ENCODE measurements around the gene CHRNA7. TPM values are rescaled to one million over a fixed set of nuclear protein-coding genes. Genes with fewer than 3 reads are reported as not detected.

Gene CHRNA7
- total and polyA plus RNA-seq, 2 of the 8 experiments (the other 6 are each of a cell fraction or from before 2014, with no cell fraction given), result 7.5 to 11.0 TPM

GRCh38 chr15:32004249-32004648 lies 26.1 kb upstream of the CHRNA7 start:
- no peaks in the 10 kb centered on the region for H3K9me3 ChIP-seq (ENCODE audit: insufficient read depth in 2 of 2, low read depth in 1 of 2, low read length in 1 of 2)
- no peak overlapping the region for H2BK20ac ChIP-seq (ENCODE audit: low read length)
- no peak overlapping the region for H2AFZ ChIP-seq (ENCODE audit: low read length)
- no peaks in the 10 kb centered on the region for H3K27me3 ChIP-seq (replicated peaks in 1 of 4; ENCODE audit: control insufficient read depth in 3 of 4, extremely low read depth in 1 of 4, insufficient read depth in 3 of 4, low read length in 3 of 4)
- H2BK15ac ChIP-seq (ENCODE audit: low read length), result no peak overlapping the region
- no peaks in the 10 kb centered on the region for H3K79me1 ChIP-seq (ENCODE audit: low read depth, low read length)
- no peak overlapping the region for H2BK120ac ChIP-seq (replicated peaks; ENCODE audit: low read depth, low read length)
- H4K91ac ChIP-seq (replicated peaks; ENCODE audit: insufficient read length, low read length), result no peak overlapping the region
- H3K79me2 ChIP-seq (ENCODE audit: control insufficient read depth in 1 of 2, insufficient read depth in 2 of 2, low read length in 2 of 2), result no peaks in the 10 kb centered on the region
- H4K20me1 ChIP-seq (replicated peaks in 1 of 2; ENCODE audit: control insufficient read depth in 1 of 2, insufficient read depth in 2 of 2, low read length in 2 of 2), result no peaks in the 10 kb centered on the region
- no peaks in the 10 kb centered on the region for H3K4me1 ChIP-seq (replicated peaks in 1 of 4; ENCODE audit: control insufficient read depth in 3 of 4, insufficient read depth in 4 of 4, low read length in 3 of 4)
- H3K4me3 ChIP-seq (ENCODE audit: extremely low read depth in 1 of 4, insufficient read depth in 2 of 4, low read depth in 3 of 4, low read length in 4 of 4), result no peak overlapping the region
- FAIRE-seq (peak; percentile 13), DNase-seq (ENCODE audit: low read depth in 1 of 2, low spot score in 2 of 2) (no peak)
- no peak overlapping the region for H3K23ac ChIP-seq (ENCODE audit: insufficient read length)
- no peaks in the 10 kb centered on the region for H3K36me3 ChIP-seq (ENCODE audit: control insufficient read depth in 2 of 4, insufficient read depth in 4 of 4, low read length in 3 of 4)
- H2BK12ac ChIP-seq (ENCODE audit: low read depth, low read length), result no peak overlapping the region
- no peak overlapping the region for H2AK5ac ChIP-seq (ENCODE audit: low read depth, low read length)
- ChIA-PET CTCF (ENCODE audit: partially characterized antibody) (interaction anchor here (0.6 to 3.8 kb wide), 5 partner anchors 14 to 176 kb away, joined by 3 to 11 read pairs (median 4); no protein-coding TSS in a partner anchor), POLR2A (ENCODE audit: partially characterized antibody) (no interaction called here)
- 100% methylated on average over 2 of the region's 2 CpGs; no CpG with 5 or more reads in 1 of the 2 experiments for whole genome bisulfite sequencing, 2 experiments (ENCODE audit: extremely low coverage in 1 of 2, insufficient coverage in 1 of 2, insufficient read length in 1 of 2, insufficient replicate concordance in 2 of 2, low coverage in 1 of 2, low lambda C conversion rate in 2 of 2, missing lambda C conversion rate in 1 of 2)
- no peaks in the 10 kb centered on the region; the same call in 1 of the 2 replicates for H3K23me2 ChIP-seq (ENCODE audit: low read depth, low read length)
- H3K9ac ChIP-seq (replicated peaks in 1 of 4; ENCODE audit: extremely low read depth in 1 of 4, low read depth in 3 of 4, low read length in 3 of 4), result no peak overlapping the region
- H3K14ac ChIP-seq (ENCODE audit: insufficient read length), result no peak overlapping the region
- H4K8ac ChIP-seq (ENCODE audit: extremely low read depth, insufficient read depth, low read length), result no peak overlapping the region
- H3K18ac ChIP-seq (ENCODE audit: extremely low read depth, low read length), result no peak overlapping the region
- no peak overlapping the region for H3K4ac ChIP-seq (replicated peaks; ENCODE audit: insufficient read length, low read depth, low read length)
- TF ChIP-seq BCL11A (IDR thresholded peaks at IDR 0.05; ENCODE audit: low read depth in 2 of 2, low read length in 2 of 2), result no peak
- peak; percentile 77 for TF ChIP-seq BACH1 (IDR thresholded peaks at IDR 0.05; ENCODE audit: low read length)
- TF ChIP-seq MAFK (IDR thresholded peaks at IDR 0.05; ENCODE audit: low read depth, low read length), result peak; percentile 90; the same call in 1 of the 2 replicates
- no peak overlapping the region for H3K56ac ChIP-seq (replicated peaks; ENCODE audit: insufficient read length, low read depth, low read length)
- no peak overlapping the region for H3K27ac ChIP-seq (ENCODE audit: low read depth, low read length)
- no peak overlapping the region for H3K4me2 ChIP-seq (ENCODE audit: insufficient read depth in 1 of 2, low read depth in 2 of 2, low read length in 2 of 2)
- H2BK5ac ChIP-seq (ENCODE audit: low read depth, low read length), result no peak overlapping the region
- H4K5ac ChIP-seq (ENCODE audit: insufficient read length, low read depth, low read length), result no peak overlapping the region

All from H1 (cell line).